IMR-90 (cell line): ENCODE data around the gene PLAAT3. TPM values are rescaled to one million over a fixed set of nuclear protein-coding genes. Genes with fewer than 3 reads are reported as not detected.
"Not testable (repeated sequence)": the region's sequence is repeated elsewhere in the genome, so short reads cannot be mapped to it uniquely, and the experiment has no call there.

Experiments used
- ATAC-seq: fragments of 200-7000 bp; cut with Tn5 transposase; 2 replicates; pipeline ENCODE4 v1.9.1; 2020; ENCODE audit warnings: low read depth, mild to moderate bottlenecking, moderate library complexity
- BruUV-seq: library from RNA; stranded (reverse); fragments of 400-500 nt; replicated peaks from 2 replicates; lab custom pipeline; 2021; lab: Mats Ljungman, UMichigan
- CTCF ChIA-PET: fragments of 300-600 bp; formaldehyde crosslinking; extraction: SDS; loops from one replicate; lab custom pipeline; 2021; ENCODE audit warnings: antibody characterized with exemption; lab: Yijun Ruan, JAX
- POLR2A ChIA-PET: fragments of 300-600 bp; sonication (Branson Sonifier 250); formaldehyde crosslinking; loops from one replicate; lab custom pipeline; 2022; ENCODE audit warnings: antibody characterized with exemption; ENCODE audit not compliant: unreplicated experiment; lab: Charles Lee
- DNase-seq: peaks from one replicate; pipeline ENCODE4 v3.0.0; 2013
- H2AFZ ChIP-seq: replicated peaks from 2 replicates; pipeline ENCODE3; 2013; ENCODE audit warnings: low read length, mild to moderate bottlenecking; ENCODE audit not compliant: poor library complexity
- H2AK5ac ChIP-seq: 2 replicates; pipeline ENCODE4 v1.6.1; 2013; ENCODE audit warnings: low read depth, low read length, inconsistent platforms
- H2AK9ac ChIP-seq: replicated peaks from 2 replicates; pipeline ENCODE3; 2013; ENCODE audit warnings: mild to moderate bottlenecking, low read depth, low read length, moderate library complexity; ENCODE audit not compliant: poor library complexity
- H2BK120ac ChIP-seq: 2 replicates; pipeline ENCODE4 v1.6.1; 2013; ENCODE audit warnings: low read depth, low read length, inconsistent platforms
- H2BK15ac ChIP-seq: 3 replicates; pipeline ENCODE4 v1.6.1; 2013; ENCODE audit warnings: low read depth, low read length, inconsistent platforms
- H2BK20ac ChIP-seq: 2 replicates; pipeline ENCODE4 v1.6.1; 2013; ENCODE audit warnings: low read depth, mild to moderate bottlenecking, inconsistent platforms, low read length, moderate library complexity
- H2BK5ac ChIP-seq: 2 replicates; pipeline ENCODE4 v1.6.1; 2013; ENCODE audit warnings: mild to moderate bottlenecking, low read depth, low read length, inconsistent platforms; ENCODE audit not compliant: poor library complexity, severe bottlenecking
- H3K14ac ChIP-seq: replicated peaks from 2 replicates; pipeline ENCODE4 v1.6.1; 2013; ENCODE audit warnings: low read depth, low read length, inconsistent platforms
- H3K18ac ChIP-seq: 2 replicates; pipeline ENCODE4 v1.6.1; 2013; ENCODE audit warnings: low read depth, low read length, control low read depth
- H3K23ac ChIP-seq: 2 replicates; pipeline ENCODE4 v1.6.1; 2013; ENCODE audit warnings: low read depth, low read length, inconsistent platforms
- H3K27ac ChIP-seq: 2 replicates; pipeline ENCODE4 v1.5.1; 2013; ENCODE audit warnings: mild to moderate bottlenecking, control low read depth, low read length; ENCODE audit not compliant: insufficient read depth
- H3K27me3 ChIP-seq: 2 replicates; pipeline ENCODE4 v1.6.1; 2013; ENCODE audit warnings: low read length; ENCODE audit not compliant: control insufficient read depth, insufficient read depth
- H3K36me3 ChIP-seq: 2 replicates; pipeline ENCODE4 v1.6.1; 2013; ENCODE audit warnings: low read length, mixed read lengths; ENCODE audit not compliant: control insufficient read depth, insufficient read depth
- H3K4ac ChIP-seq: 2 replicates; pipeline ENCODE4 v1.6.1; 2013; ENCODE audit warnings: low read depth, low read length, inconsistent platforms
- H3K4me1 ChIP-seq: 2 replicates; pipeline ENCODE4 v1.6.1; 2013; ENCODE audit warnings: low read length, mixed read lengths; ENCODE audit not compliant: control insufficient read depth, insufficient read depth
- H3K4me2 ChIP-seq: 2 replicates; pipeline ENCODE4 v1.6.1; 2013; ENCODE audit warnings: low read depth, mild to moderate bottlenecking, control low read depth, low read length, moderate library complexity
- H3K4me3 ChIP-seq: 2 replicates; pipeline ENCODE4 v1.5.1; 2013; ENCODE audit warnings: low read depth, mild to moderate bottlenecking, control low read depth, low read length, moderate library complexity; ENCODE audit not compliant: insufficient read depth
- H3K56ac ChIP-seq: 2 replicates; pipeline ENCODE4 v1.6.1; 2013; ENCODE audit warnings: low read length, inconsistent platforms; ENCODE audit not compliant: insufficient read depth; ENCODE audit errors: extremely low read depth
- H3K79me1 ChIP-seq, 2 experiments: 2 replicates each; pipeline ENCODE4 v1.6.1; 2013; ENCODE audit warnings: low read length in 2 of 2, inconsistent platforms in 1 of 2, low read depth in 1 of 2
- H3K9ac ChIP-seq: 2 replicates; pipeline ENCODE4 v1.6.1; 2013; ENCODE audit warnings: low read depth, low read length, control low read depth
- H3K9me1 ChIP-seq: 2 replicates; pipeline ENCODE4 v1.6.1; 2013; ENCODE audit warnings: low read length, inconsistent platforms; ENCODE audit not compliant: insufficient read depth
- H3K9me3 ChIP-seq: 2 replicates; pipeline ENCODE4 v1.6.1; 2013; ENCODE audit warnings: low read length; ENCODE audit not compliant: control insufficient read depth, insufficient read depth
- H4K20me1 ChIP-seq: 2 replicates; pipeline ENCODE4 v1.6.1; 2013; ENCODE audit warnings: low read length, inconsistent platforms; ENCODE audit not compliant: insufficient read depth
- H4K5ac ChIP-seq: 2 replicates; pipeline ENCODE4 v1.6.1; 2013; ENCODE audit warnings: mild to moderate bottlenecking, low read depth, low read length, control low read depth
- H4K8ac ChIP-seq, 2 experiments: 2 replicates each; pipeline ENCODE4 v1.6.1; 2013; ENCODE audit warnings: low read depth in 2 of 2, low read length in 2 of 2, control low read depth in 1 of 2, inconsistent platforms in 1 of 2
- H4K91ac ChIP-seq: 2 replicates; pipeline ENCODE4 v1.6.1; 2013; ENCODE audit warnings: low read depth, low read length, inconsistent platforms; ENCODE audit not compliant: insufficient read depth
- WGBS, 2 experiments: methylation state at CpG; one replicate each; pipeline versions ENCODE4 v1.1.5 to v1.1.7; 2013; ENCODE audit warnings: missing lambda C conversion rate in 2 of 2; ENCODE audit not compliant: insufficient read length in 1 of 2; ENCODE audit errors: extremely low coverage in 2 of 2; 5-methylcytosine and 5-hydroxymethylcytosine counted together
- dilution Hi-C: fragments of 300-500 bp; cut with HindIII; formaldehyde crosslinking; loops from one replicate; pipeline ENCODE4 v1.14.3; 2018; ENCODE audit warnings: low sequenced_read_pairs; ENCODE audit not compliant: unreplicated experiment
- in situ Hi-C: fragments of 300-500 bp; cut with MboI; formaldehyde crosslinking; loops from 3 replicates; pipeline ENCODE4 v1.14.3; 2019; ENCODE audit warnings: low sequenced_read_pairs, inconsistent platforms, mixed read lengths
- intact Hi-C: fragments of 100-400 bp; cut with micrococcal nuclease; formaldehyde crosslinking; loops from 2 replicates; pipeline ENCODE4 v1.10.0; 2022
- polyA plus RNA-seq, 3 experiments: library from polyadenylated mRNA; depleted of rRNA; stranded (reverse); fragments of >200 nt; gene quantifications; 2 replicates each; pipeline ENCODE4 v1.2.3, GENCODE V29; 2012; ENCODE audit warnings: low replicate concordance in 1 of 3
- total RNA-seq: library from RNA; depleted of rRNA; stranded (reverse); fragments of >200 nt; gene quantifications from 2 replicates; pipeline ENCODE4 v1.2.3, GENCODE V29; 2012

PLAAT3 gene
- total and polyA plus RNA-seq, 2 of the 4 experiments (the other 2 are of a cell fraction): 3.2 to 3.9 TPM

- H3K4ac ChIP-seq, in situ Hi-C loops, H2BK20ac ChIP-seq, H4K20me1 ChIP-seq, H3K4me1 ChIP-seq, H2BK5ac ChIP-seq, H3K14ac ChIP-seq, ATAC-seq, BruUV-seq, H3K56ac ChIP-seq, H2AFZ ChIP-seq, H4K8ac ChIP-seq, H2AK5ac ChIP-seq, H2BK120ac ChIP-seq, POLR2A ChIA-PET, CTCF ChIA-PET, H4K91ac ChIP-seq, H3K27ac ChIP-seq, H3K27me3 ChIP-seq, H4K5ac ChIP-seq, H3K4me2 ChIP-seq, H3K18ac ChIP-seq, H2BK15ac ChIP-seq, H3K36me3 ChIP-seq, intact Hi-C loops, H3K79me1 ChIP-seq, H3K23ac ChIP-seq, H2AK9ac ChIP-seq, dilution Hi-C loops, H3K4me3 ChIP-seq, H3K9me3 ChIP-seq, DNase-seq, H3K9ac ChIP-seq, H3K9me1 ChIP-seq: not testable (repeated sequence)
- no CpG with 5 or more reads among the region's 11 CpGs for WGBS, 2 experiments
Observed at GRCh38 chr11:63528156-63528555, 86.1 kb downstream of the PLAAT3 start.
